ENCODE measurements around the gene AMDHD2.

DNA sequence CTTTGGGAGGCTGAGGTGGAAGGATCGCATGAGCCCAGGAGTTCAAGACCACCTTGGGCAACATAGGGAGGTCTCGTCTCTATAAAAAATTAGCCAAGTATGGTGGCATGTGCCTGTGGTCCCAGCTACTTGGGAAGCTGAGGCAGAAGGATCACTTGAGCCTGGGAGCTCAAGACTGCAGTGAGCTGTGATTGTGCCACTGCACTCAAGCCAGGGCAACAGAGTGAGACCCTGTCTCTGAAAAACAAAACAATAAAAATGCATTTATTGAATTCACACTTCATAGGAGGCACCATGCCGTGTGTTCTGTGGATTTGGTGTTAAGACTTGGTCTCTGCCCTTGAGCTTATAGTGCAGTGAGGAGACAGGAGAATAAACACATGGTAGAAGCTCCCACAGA lies 42.8 kb upstream of the AMDHD2 start:
- TF ChIP-seq, protein P1, sequence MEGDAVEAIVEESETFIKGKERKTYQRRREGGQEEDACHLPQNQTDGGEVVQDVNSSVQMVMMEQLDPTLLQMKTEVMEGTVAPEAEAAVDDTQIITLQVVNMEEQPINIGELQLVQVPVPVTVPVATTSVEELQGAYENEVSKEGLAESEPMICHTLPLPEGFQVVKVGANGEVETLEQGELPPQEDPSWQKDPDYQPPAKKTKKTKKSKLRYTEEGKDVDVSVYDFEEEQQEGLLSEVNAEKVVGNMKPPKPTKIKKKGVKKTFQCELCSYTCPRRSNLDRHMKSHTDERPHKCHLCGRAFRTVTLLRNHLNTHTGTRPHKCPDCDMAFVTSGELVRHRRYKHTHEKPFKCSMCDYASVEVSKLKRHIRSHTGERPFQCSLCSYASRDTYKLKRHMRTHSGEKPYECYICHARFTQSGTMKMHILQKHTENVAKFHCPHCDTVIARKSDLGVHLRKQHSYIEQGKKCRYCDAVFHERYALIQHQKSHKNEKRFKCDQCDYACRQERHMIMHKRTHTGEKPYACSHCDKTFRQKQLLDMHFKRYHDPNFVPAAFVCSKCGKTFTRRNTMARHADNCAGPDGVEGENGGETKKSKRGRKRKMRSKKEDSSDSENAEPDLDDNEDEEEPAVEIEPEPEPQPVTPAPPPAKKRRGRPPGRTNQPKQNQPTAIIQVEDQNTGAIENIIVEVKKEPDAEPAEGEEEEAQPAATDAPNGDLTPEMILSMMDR (IDR thresholded peaks at IDR 0.05; ENCODE audit: low read depth, low read length, poor library complexity, severe bottlenecking): no peak
- TF ChIP-seq EZH2phosphoT487 (IDR thresholded peaks at IDR 0.05; ENCODE audit: borderline replicate concordance, low read length): no peak

Data from DOHH2 (cell line).